ENCODE measurements around the gene LACTBL1.
"Not testable (repeated sequence)": the region's sequence is repeated elsewhere in the genome, so short reads cannot be mapped to it uniquely, and the experiment has no call there.

Gene LACTBL1, protein sequence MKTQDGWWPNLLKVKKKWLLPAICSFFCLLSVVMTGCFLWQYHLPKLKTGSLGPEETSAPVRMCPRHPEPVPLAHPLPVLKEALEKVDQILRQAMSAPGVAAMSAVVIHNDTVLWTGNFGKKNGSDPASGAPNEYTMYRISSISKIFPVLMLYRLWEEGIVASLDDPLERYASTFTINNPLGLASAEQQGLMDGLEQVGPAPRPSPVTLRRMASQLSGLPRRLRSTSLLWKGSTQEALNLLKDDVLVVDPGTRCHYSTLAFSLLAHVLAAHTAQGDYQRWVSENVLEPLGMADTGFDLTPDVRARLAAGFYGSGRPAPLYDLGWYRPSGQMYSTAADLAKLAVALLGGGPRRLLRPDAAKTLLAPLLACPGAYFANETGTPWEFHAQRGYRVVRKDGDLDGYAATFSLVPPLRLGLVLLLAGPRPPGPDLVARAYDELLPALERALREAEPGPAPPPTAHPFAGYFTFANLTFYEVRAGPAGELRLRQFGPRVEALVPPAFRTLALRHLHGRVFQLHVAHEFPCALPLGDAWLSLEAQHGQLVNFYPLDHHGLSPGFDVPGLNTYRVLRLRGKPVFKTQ

DNA sequence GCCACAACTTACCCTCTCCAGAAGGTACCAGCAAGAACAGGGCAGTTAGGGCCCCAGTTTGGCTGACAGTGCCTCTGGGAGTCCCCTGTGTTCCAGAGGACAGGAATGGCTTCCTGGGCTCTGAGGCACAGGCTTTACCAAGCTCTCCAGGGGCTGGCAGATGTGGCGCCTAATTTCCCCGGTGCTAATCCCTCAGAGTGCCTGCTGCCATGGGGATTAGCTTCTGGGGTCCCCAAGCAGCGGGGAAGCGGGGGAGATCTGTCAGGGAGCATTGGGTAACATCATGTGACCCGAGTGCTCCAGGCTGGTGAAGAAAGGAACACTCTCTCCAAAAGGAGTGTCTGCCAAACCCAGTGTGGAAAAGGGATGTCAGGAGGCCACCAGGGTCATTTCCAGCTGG, at the start of gene LACTBL1:
LACTBL1 (minus strand) TSS at position 107 of the 400 bp plus-strand sequence. CDS start 550 bp downstream, outside the sequence.
- H3K27me3 Mint-ChIP-seq: peaks cover 62% of the 10 kb centered on the region
- no peak within 1 kb of the TSS for H3K4me3 Mint-ChIP-seq
- no peak for DNase-seq
- CTCF ChIA-PET: interaction anchor here (0.6 to 2.5 kb wide), 3 partner anchors 8 to 1082 kb away, joined by 3 to 8 read pairs (median 7); no protein-coding TSS in a partner anchor
- no peaks in the 10 kb centered on the region for H3K36me3 Mint-ChIP-seq
- no peaks in the 10 kb centered on the region for H3K4me1 Mint-ChIP-seq
- no peaks in the 10 kb centered on the region for H3K9me3 Mint-ChIP-seq
- H3K27ac Mint-ChIP-seq: no peak within 1 kb of the TSS

DNA sequence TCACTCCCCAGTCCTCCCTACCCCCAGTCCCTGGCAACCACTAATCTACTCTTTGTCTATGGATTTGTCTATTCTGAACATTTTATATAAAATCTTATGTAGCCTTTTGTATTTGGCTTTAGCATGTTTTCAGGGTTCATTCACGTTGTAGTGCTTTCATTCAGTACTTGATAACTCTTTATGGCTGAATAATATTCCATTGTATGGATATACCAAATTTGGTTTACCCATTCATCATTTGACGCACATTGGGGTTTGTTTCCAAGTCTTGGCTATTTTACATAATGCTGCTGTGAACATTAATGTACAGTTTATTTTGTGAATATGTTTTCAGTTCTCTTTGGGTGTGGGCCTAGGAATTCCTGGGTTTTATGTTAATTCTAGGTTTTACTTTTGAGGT, 49.2 kb upstream of the LACTBL1 start:
- H3K27ac Mint-ChIP-seq: no peak overlapping the region
- H3K27me3 Mint-ChIP-seq: no peaks in the 10 kb centered on the region
- H3K9me3 Mint-ChIP-seq: peaks cover 16% of the 10 kb centered on the region
- H3K4me3 Mint-ChIP-seq: no peak overlapping the region
- DNase-seq: no peak
- H3K4me1 Mint-ChIP-seq: peaks cover 41% of the 10 kb centered on the region
- CTCF ChIA-PET: no interaction called here
- H3K36me3 Mint-ChIP-seq: peaks cover 19% of the 10 kb centered on the region

DNA sequence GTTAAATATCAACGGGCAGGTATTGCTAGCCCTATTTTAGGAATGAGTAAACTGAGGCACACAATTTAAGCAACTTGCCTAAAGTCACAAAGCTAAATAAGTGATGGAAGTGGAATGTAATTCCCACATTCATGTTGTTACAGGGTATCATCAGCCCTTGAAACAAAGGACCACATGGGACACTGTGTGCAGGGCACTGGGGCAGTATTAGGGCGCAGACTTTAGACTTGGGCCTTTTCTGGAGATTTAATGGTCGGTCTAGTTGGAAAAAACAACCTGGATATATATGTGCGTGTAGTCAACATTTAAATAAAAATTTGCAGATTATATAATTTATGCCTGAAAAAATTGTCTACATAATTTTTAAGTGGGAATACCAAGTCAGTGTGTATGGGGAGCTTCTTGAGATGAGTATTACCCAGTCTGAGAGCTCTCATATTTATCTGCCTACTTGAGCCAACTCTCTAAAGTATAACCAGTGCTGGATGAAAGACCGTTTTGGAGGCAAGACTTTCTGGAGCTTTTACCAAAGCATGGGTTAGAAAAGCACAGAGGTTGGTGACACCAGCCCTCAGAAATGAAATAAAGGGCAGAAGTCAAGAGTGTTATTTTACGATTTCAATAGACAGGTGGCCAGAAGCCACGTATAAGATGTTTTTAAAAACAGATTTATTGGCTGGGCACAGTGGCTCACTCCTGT, 48.2 kb upstream of the LACTBL1 start:
- H3K36me3 Mint-ChIP-seq: peaks cover 19% of the 10 kb centered on the region
- H3K9me3 Mint-ChIP-seq: peaks cover 16% of the 10 kb centered on the region
- H3K4me3 Mint-ChIP-seq: peak overlapping the region; percentile 92
- no peaks in the 10 kb centered on the region for H3K27me3 Mint-ChIP-seq
- CTCF ChIA-PET: interaction anchor here (1.2 kb wide), 1 partner anchor 164 kb away, joined by 3 read pairs; no protein-coding TSS in a partner anchor
- DNase-seq: no peak
- H3K4me1 Mint-ChIP-seq: peaks cover 36% of the 10 kb centered on the region
- no peak overlapping the region for H3K27ac Mint-ChIP-seq

DNA sequence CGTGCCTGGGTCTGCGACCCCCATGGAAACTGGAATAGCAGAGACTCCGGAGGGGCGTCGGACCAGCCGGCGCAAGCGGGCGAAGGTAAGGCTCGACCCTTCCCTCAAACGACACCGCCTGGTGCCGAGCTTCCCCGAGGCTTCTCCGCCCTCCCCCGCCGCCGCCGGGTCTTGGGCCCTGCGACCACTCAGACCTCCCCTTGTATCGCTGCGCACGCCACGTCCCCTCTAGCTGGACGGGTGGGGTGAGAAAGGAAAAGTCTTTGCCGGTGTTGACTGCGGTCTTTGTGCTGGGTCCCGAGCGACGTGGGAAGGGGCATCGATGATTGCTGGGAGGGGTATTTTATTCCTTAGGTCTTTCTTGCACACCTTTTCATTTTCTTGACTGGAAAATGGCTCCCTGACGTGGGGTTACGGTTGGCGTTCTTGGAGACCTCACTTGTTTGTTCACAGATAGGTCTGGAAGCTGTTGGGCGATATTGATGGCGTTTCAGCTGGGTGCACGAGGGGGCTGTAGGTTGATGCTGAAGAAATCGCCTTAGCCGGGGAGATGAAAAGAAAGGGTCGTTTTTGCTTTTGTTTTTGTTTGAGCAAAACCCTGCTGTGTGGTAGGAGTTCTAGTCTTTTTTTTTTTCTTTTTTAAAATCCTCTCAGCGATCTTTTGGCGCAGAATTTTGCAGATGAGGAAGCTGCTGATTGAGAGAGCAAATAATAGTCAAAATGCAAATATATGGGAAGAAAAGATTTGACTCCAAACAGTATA, 47.4 kb upstream of the LACTBL1 start:
- H3K4me1 Mint-ChIP-seq: peaks cover 36% of the 10 kb centered on the region
- H3K27me3 Mint-ChIP-seq: no peaks in the 10 kb centered on the region
- H3K4me3 Mint-ChIP-seq: peak overlapping the region; percentile 92
- peaks cover 19% of the 10 kb centered on the region for H3K36me3 Mint-ChIP-seq
- H3K27ac Mint-ChIP-seq: peak overlapping the region; percentile 89
- CTCF ChIA-PET: interaction anchor here (1.2 kb wide), 1 partner anchor 165 kb away, joined by 3 read pairs; no protein-coding TSS in a partner anchor
- peak; percentile 49 for DNase-seq
- peaks cover 16% of the 10 kb centered on the region for H3K9me3 Mint-ChIP-seq

DNA sequence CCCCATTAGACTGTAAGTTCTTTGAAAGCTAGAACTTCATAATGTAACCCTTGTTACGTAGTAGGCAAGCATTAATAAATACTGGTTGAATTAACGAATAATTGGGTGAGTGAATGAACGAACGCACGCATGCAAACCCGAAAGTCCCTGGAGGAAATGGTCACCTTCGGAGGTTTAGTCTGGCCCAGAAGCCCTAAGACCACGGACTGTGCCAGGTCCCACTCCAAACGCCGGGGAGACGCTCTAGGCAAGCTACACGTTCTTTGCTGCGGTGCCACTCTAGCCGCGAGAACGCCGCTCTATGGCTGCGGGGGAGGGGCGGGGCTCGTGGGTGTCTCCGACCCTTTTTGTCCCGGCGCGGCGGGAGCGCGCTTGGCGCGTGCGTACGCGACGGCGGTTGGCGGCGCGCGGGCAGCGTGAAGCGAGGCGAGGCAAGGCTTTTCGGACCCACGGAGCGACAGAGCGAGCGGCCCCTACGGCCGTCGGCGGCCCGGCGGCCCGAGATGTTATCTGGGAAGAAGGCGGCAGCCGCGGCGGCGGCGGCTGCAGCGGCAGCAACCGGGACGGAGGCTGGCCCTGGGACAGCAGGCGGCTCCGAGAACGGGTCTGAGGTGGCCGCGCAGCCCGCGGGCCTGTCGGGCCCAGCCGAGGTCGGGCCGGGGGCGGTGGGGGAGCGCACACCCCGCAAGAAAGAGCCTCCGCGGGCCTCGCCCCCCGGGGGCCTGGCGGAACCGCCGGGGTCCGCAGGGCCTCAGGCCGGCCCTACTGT, 46.6 kb upstream of the LACTBL1 start, which contains the start of gene KDM1A:
KDM1A (plus strand) TSS at position 375 of the 769 bp plus-strand sequence; CDS start at position 504, 129 bp downstream.
- Mint-ChIP-seq H3K4me1 (peaks cover 36% of the 10 kb centered on the region), H3K4me3 (peak within 1 kb of the TSS; percentile 92), H3K9me3 (peaks cover 16% of the 10 kb centered on the region), H3K27me3 (no peaks in the 10 kb centered on the region), H3K27ac (peak within 1 kb of the TSS; percentile 90), H3K36me3 (peaks cover 19% of the 10 kb centered on the region)
- peak; percentile 96 for DNase-seq
- CTCF ChIA-PET: no interaction called here

DNA sequence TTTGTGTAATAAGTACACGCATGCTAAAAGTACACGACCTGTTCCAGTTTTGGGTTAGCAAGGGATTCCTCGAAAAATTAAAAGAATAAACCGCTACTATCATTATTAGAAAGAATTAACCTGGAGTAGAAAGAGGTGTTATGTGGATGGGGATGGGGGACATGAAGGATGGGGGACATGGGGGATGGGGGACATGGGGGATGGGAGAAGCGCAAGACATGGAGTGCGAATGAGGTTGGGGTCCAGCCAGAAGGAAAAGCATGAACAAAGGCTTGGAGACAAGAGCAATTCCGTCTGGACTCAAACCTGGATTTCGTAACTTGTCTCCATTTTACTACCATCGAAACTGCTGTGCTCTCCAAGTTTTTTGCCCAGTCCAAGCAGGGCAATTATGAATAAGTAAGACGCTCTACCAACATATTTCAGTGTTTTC, 46.0 kb upstream of the LACTBL1 start:
- Mint-ChIP-seq H3K4me3 (peak overlapping the region; percentile 90), H3K27me3 (no peaks in the 10 kb centered on the region), H3K4me1 (peaks cover 33% of the 10 kb centered on the region), H3K36me3 (peaks cover 16% of the 10 kb centered on the region), H3K9me3 (peaks cover 13% of the 10 kb centered on the region), H3K27ac (peak overlapping the region; percentile 90)
- no peak for DNase-seq
- CTCF ChIA-PET: no interaction called here

DNA sequence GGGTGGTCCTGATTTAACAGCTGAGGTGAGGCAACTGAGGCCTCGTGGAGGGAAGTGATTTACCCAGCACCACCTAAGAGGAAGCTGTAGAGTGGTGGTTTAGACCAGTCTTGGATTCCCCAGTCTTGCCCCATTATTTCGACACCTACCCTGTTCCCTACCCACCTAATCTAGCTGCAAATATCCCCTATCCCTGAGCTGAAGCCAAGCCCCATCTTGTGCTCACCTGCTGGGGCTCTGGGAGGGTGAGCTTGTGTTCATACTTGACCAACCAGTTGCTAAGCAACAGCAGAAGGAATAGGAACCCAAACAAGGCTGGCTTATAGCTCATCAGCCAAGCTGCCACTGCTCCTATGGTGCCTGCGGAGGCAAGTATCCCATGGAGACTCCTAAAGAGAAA, 41.0 kb upstream of the LACTBL1 start:
- peaks cover 7% of the 10 kb centered on the region for H3K4me1 Mint-ChIP-seq
- CTCF ChIA-PET: no interaction called here

DNA sequence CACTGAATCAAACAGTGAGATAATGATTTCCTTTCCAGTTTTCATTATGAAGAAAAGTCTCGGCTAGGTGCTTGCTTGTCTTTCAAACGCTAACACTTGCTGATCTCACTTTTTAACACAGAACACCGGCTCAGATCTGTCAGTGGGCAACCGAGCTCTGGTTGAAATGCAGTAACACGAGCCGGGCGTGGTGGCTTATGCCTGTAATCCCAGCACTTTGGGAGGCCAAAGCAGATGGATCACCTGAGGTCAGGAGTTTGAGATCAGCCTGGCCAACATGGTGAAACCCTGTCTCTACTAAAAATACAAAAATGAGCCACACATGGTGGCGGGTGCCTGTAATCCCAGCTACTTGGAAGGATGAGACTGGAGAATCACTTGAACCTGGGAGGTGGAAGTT, 37.4 kb upstream of the LACTBL1 start:
- H3K4me3 Mint-ChIP-seq, H3K9me3 Mint-ChIP-seq, DNase-seq, H3K36me3 Mint-ChIP-seq, H3K4me1 Mint-ChIP-seq, H3K27me3 Mint-ChIP-seq, H3K27ac Mint-ChIP-seq, CTCF ChIA-PET: not testable (repeated sequence)

More for the DNA sequence above, 41.0 kb upstream of the LACTBL1 start:
- Mint-ChIP-seq H3K4me3 (no peak overlapping the region), H3K27me3 (peaks cover 4% of the 10 kb centered on the region), H3K36me3 (no peaks in the 10 kb centered on the region), H3K9me3 (no peaks in the 10 kb centered on the region), H3K27ac (no peak overlapping the region)
- DNase-seq: no peak

DNA sequence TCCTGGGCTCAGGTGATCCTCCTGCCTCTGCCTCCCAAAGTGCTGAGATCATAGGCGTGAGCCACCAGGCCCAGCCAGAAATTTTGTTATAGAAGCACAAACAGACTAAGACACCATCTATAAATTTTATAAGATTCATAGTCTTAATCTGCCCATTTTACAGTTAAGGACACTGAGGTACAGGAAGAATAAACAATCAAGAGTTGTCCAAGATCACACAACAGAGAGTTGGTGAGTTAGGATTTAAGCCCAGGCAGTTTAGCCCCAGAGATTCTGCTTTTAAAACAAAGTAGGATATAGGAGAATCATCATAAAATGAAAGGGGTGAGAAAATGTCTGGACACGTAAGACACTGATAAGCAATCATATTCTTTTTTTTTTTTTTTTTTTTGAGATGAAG, 36.2 kb upstream of the LACTBL1 start:
- no peaks in the 10 kb centered on the region for H3K4me1 Mint-ChIP-seq
- H3K9me3 Mint-ChIP-seq: no peaks in the 10 kb centered on the region
- H3K27ac Mint-ChIP-seq: no peak overlapping the region
- peaks cover 10% of the 10 kb centered on the region for H3K27me3 Mint-ChIP-seq
- H3K36me3 Mint-ChIP-seq: no peaks in the 10 kb centered on the region
- DNase-seq: no peak
- CTCF ChIA-PET: no interaction called here
- no peak overlapping the region for H3K4me3 Mint-ChIP-seq

DNA sequence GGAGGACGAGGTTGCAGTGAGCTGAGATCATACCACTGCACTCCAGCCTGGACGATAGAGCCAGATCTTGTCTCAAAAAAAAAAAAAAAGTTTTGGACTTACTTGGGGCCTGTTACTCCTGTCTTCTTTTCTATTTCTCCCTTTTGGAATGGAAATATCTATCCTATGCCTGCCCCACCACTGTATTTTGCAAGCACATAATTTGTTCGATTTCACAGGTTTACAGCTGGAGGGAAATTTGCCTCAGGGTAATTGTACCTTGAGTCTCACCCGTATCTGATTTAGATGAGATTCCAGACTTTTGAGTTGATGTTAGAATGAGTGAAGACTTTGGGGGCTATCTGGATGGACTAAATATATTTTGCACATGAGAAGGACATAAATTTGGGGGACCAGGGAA, 34.4 kb upstream of the LACTBL1 start:
- no peak overlapping the region for H3K4me3 Mint-ChIP-seq
- no peak overlapping the region for H3K27ac Mint-ChIP-seq
- no peaks in the 10 kb centered on the region for H3K9me3 Mint-ChIP-seq
- DNase-seq: no peak
- CTCF ChIA-PET: no interaction called here
- H3K36me3 Mint-ChIP-seq: no peaks in the 10 kb centered on the region
- H3K27me3 Mint-ChIP-seq: peaks cover 10% of the 10 kb centered on the region
- no peaks in the 10 kb centered on the region for H3K4me1 Mint-ChIP-seq

DNA sequence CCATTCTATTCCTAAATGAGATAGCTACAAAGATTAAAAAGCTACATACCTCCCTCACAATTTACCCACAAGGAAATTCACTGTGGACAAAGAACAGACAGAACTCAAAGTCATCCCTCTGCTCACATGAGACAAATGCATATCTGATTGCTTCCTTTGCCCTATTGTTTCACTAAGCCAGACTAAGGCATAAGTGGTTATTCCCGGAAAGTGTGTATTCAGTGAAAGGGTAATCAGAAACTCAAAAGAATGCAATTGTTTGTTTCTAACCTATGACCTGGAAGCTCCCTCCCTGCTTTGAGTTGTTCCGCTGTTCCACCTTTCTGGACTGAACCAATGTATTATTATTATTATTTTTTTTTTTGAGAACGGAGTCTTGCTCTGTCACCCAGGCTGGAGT, 32.1 kb upstream of the LACTBL1 start:
- CTCF ChIA-PET, H3K36me3 Mint-ChIP-seq, H3K4me3 Mint-ChIP-seq: not testable (repeated sequence)

DNA sequence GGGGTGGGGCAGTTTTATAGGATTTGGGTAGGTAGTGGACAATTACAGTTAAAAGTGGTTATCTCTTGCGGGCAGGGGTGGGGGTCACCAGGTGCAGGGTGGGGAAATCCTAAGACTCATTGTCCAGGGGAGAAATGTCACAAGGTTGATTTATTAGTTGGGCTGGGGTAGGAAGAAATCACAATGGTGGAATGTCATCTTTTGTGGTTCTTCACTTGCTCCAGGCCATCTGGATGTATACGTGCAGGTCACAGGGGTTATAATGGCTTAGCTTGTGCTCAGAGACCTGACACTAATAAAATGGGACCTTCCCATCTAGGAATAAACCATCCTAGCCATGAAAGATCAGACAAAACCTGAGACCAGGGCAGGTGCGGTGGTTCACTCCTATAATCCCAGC, 31.4 kb upstream of the LACTBL1 start:
- CTCF ChIA-PET: no interaction called here
- DNase-seq: no peak
- Mint-ChIP-seq H3K4me3 (no peak overlapping the region), H3K27me3 (peaks cover 6% of the 10 kb centered on the region), H3K4me1 (no peaks in the 10 kb centered on the region), H3K9me3 (no peaks in the 10 kb centered on the region), H3K36me3 (no peaks in the 10 kb centered on the region), H3K27ac (no peak overlapping the region)

More for the DNA sequence above, 32.1 kb upstream of the LACTBL1 start:
- not testable (repeated sequence) for H3K27ac Mint-ChIP-seq, H3K9me3 Mint-ChIP-seq, H3K4me1 Mint-ChIP-seq, H3K27me3 Mint-ChIP-seq, DNase-seq

DNA sequence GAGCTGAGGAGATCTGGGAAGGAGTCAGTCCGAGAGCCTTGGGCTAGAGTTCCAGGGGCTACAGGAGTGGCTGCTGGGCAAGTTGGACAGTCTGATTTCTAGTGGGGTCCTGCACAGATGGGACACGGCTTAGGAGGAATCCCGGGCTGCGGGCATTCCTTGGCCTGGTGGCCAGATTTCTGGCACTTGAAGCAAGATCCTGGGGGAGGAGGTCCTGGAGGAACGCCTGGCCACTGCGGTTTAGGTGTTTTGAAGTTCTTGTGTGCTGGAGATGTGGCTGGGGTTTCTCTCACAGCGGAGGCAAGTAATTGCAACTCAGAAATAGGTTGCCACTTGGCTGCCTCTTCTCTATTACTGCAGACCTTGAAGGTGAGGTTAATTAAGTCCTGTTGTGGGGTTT, 29.6 kb upstream of the LACTBL1 start:
- CTCF ChIA-PET, H3K36me3 Mint-ChIP-seq, H3K27me3 Mint-ChIP-seq, H3K27ac Mint-ChIP-seq, H3K4me3 Mint-ChIP-seq, DNase-seq, H3K9me3 Mint-ChIP-seq, H3K4me1 Mint-ChIP-seq: not testable (repeated sequence)

Data from activated naive CD4-positive, alpha-beta T cell treated with anti-CD3 and anti-CD28 coated beads, Interleukin-2, amount 10 ng/mL, durations not matched to agents 7 days and 5 days (primary cell).